WERI-Rb-1 (cell line): ENCODE measurements around the gene COL5A3.

ENCODE experiments used
- DNase-seq: peaks from one replicate; pipeline ENCODE4 v3.0.0-alpha.2; 2020
- H3K27ac ChIP-seq: fragments of 250-450 bp; sonication (Bioruptor Pico); 2 replicates; pipeline ENCODE4 v1.5.1; 2020; ENCODE audit warnings: mild to moderate bottlenecking, moderate library complexity
- H3K27me3 ChIP-seq: fragments of 250-450 bp; sonication (Bioruptor Pico); 2 replicates; pipeline ENCODE4 v1.5.1; 2021; ENCODE audit warnings: mild to moderate bottlenecking, low read depth, moderate library complexity; ENCODE audit not compliant: insufficient read depth, severe bottlenecking
- H3K36me3 ChIP-seq: fragments of 250-450 bp; sonication (Bioruptor Pico); 2 replicates; pipeline ENCODE4 v1.5.1; 2020; ENCODE audit warnings: mild to moderate bottlenecking, moderate library complexity
- H3K4me3 ChIP-seq: 2 replicates; pipeline ENCODE4 v1.5.1; 2011; ENCODE audit warnings: low read depth, mild to moderate bottlenecking, control low read depth, low read length
- H3K9me3 ChIP-seq: fragments of 250-450 bp; sonication (Bioruptor Pico); 2 replicates; pipeline ENCODE4 v1.5.1; 2021; ENCODE audit warnings: mild to moderate bottlenecking, moderate library complexity; ENCODE audit not compliant: severe bottlenecking
- CTCF ChIP-seq: IDR thresholded peaks from 2 replicates; pipeline ENCODE4 v1.5.1; 2011; ENCODE audit warnings: low read depth, mild to moderate bottlenecking, control low read depth, inconsistent platforms, low read length

COL5A3 gene

GRCh38 chr19:10043286-10043927 is 33.1 kb upstream of the COL5A3 start:
- Histone ChIP-seq H3K4me3 (no peak overlapping the region), H3K36me3 (no peaks in the 10 kb centered on the region), H3K9me3 (peaks cover 55% of the 10 kb centered on the region), H3K27me3 (peaks cover 29% of the 10 kb centered on the region), H3K27ac (no peak overlapping the region)
- no peak for TF ChIP-seq CTCF
- no peak for DNase-seq

- peaks cover 41% of the 10 kb centered on the region for H3K27me3 ChIP-seq
- no peaks in the 10 kb centered on the region for H3K36me3 ChIP-seq
- peaks cover 25% of the 10 kb centered on the region for H3K9me3 ChIP-seq
- no peak overlapping the region for H3K4me3 ChIP-seq
- H3K27ac ChIP-seq: no peak overlapping the region
- no peak for TF ChIP-seq CTCF
- DNase-seq: no peak
Measured at GRCh38 chr19:10037809-10038208, 27.5 kb upstream of the COL5A3 start.

- DNase-seq: no peak
- H3K27me3 ChIP-seq: peaks cover 45% of the 10 kb centered on the region
- no peak for TF ChIP-seq CTCF
Measured at GRCh38 chr19:10037367-10037766, 27.1 kb upstream of the COL5A3 start.

GRCh38 chr19:10036601-10037071 is 26.3 kb upstream of the COL5A3 start:
- Histone ChIP-seq H3K4me3 (no peak overlapping the region), H3K9me3 (peaks cover 14% of the 10 kb centered on the region), H3K27me3 (peaks cover 49% of the 10 kb centered on the region), H3K36me3 (no peaks in the 10 kb centered on the region), H3K27ac (no peak overlapping the region)
- no peak for DNase-seq
- TF ChIP-seq CTCF: no peak

More at GRCh38 chr19:10037367-10037766, 27.1 kb upstream of the COL5A3 start:
- H3K27ac ChIP-seq: no peak overlapping the region
- no peaks in the 10 kb centered on the region for H3K36me3 ChIP-seq
- peaks cover 21% of the 10 kb centered on the region for H3K9me3 ChIP-seq
- H3K4me3 ChIP-seq: no peak overlapping the region

GRCh38 chr19:10033614-10034013 is 23.3 kb upstream of the COL5A3 start:
- no peak overlapping the region for H3K27ac ChIP-seq
- H3K36me3 ChIP-seq: no peaks in the 10 kb centered on the region
- H3K9me3 ChIP-seq: no peaks in the 10 kb centered on the region
- no peak for DNase-seq
- H3K4me3 ChIP-seq: no peak overlapping the region
- H3K27me3 ChIP-seq: peaks cover 64% of the 10 kb centered on the region
- no peak for TF ChIP-seq CTCF
